ENCODE measurements around the gene TSR3.

TSR3 gene

GRCh38 chr16:1351582-1352362, at the start of gene TSR3, which contains the start of gene GNPTG:
Gene TSR3 (minus strand): TSS chr16:1351878. CDS start chr16:1351804, 74 bp downstream.
Gene GNPTG (plus strand): TSS chr16:1351931. CDS start chr16:1351966, 35 bp downstream.
- no peak for TF ChIP-seq CTCF (conservative IDR thresholded peaks at IDR 0.05; ENCODE audit: low read length)
- Histone ChIP-seq H3K4me3 (ENCODE audit: low read length, poor library complexity, severe bottlenecking) (peak within 1 kb of the TSS; percentile 78), H2AFZ (ENCODE audit: low read length) (peak within 1 kb of the TSS; percentile 75; the same call in 1 of the 2 replicates), H3K27me3 (ENCODE audit: insufficient read depth, low read length, poor library complexity, severe bottlenecking) (no peaks in the 10 kb centered on the region), H3K4me2 (ENCODE audit: low read depth, low read length, poor library complexity, severe bottlenecking) (peak within 1 kb of the TSS; percentile 81), H3K9ac (ENCODE audit: low read depth, low read length, poor library complexity, severe bottlenecking) (peak within 1 kb of the TSS; percentile 72), H3K9me2 (replicated peaks; ENCODE audit: low read depth, low read length) (no peaks in the 10 kb centered on the region), H3K9me3 (ENCODE audit: insufficient read depth, low read depth, low read length) (no peaks in the 10 kb centered on the region), H3K4me1 (ENCODE audit: insufficient read depth, low read length, poor library complexity, severe bottlenecking) (no peaks in the 10 kb centered on the region), H3K79me2 (ENCODE audit: insufficient read depth, low read length) (peaks cover 11% of the 10 kb centered on the region; the same call in 1 of the 2 replicates), H3F3A (ENCODE audit: low read depth) (no peaks in the 10 kb centered on the region), H4K20me1 (ENCODE audit: insufficient read depth, low read length, poor library complexity, severe bottlenecking) (no peaks in the 10 kb centered on the region), H3K36me3 (ENCODE audit: insufficient read depth, low read length) (no peaks in the 10 kb centered on the region)

GRCh38 chr16:1401061-1401757, 49.5 kb upstream of the TSR3 start:
- Histone ChIP-seq H3K9me3 (ENCODE audit: insufficient read depth, low read depth, low read length) (no peaks in the 10 kb centered on the region), H3K27me3 (ENCODE audit: insufficient read depth, low read length, poor library complexity, severe bottlenecking) (no peaks in the 10 kb centered on the region), H3K4me2 (ENCODE audit: low read depth, low read length, poor library complexity, severe bottlenecking) (no peak overlapping the region), H3K9me2 (replicated peaks; ENCODE audit: low read depth, low read length) (no peaks in the 10 kb centered on the region), H3K9ac (ENCODE audit: low read depth, low read length, poor library complexity, severe bottlenecking) (no peak overlapping the region), H2AFZ (ENCODE audit: low read length) (no peak overlapping the region), H3K4me3 (ENCODE audit: low read length, poor library complexity, severe bottlenecking) (no peak overlapping the region), H3K4me1 (ENCODE audit: insufficient read depth, low read length, poor library complexity, severe bottlenecking) (no peaks in the 10 kb centered on the region), H4K20me1 (ENCODE audit: insufficient read depth, low read length, poor library complexity, severe bottlenecking) (no peaks in the 10 kb centered on the region), H3F3A (ENCODE audit: low read depth) (no peaks in the 10 kb centered on the region), H3K36me3 (ENCODE audit: insufficient read depth, low read length) (no peaks in the 10 kb centered on the region; the same call in 1 of the 2 replicates), H3K79me2 (ENCODE audit: insufficient read depth, low read length) (no peaks in the 10 kb centered on the region)
- TF ChIP-seq CTCF (conservative IDR thresholded peaks at IDR 0.05; ENCODE audit: low read length) (no peak), EZH2phosphoT487 (IDR thresholded peaks at IDR 0.05; ENCODE audit: borderline replicate concordance) (no peak)

- Histone ChIP-seq H3K4me2 (ENCODE audit: low read depth, low read length, poor library complexity, severe bottlenecking) (no peak overlapping the region), H3K4me1 (ENCODE audit: insufficient read depth, low read length, poor library complexity, severe bottlenecking) (no peaks in the 10 kb centered on the region), H3F3A (ENCODE audit: low read depth) (no peaks in the 10 kb centered on the region), H3K79me2 (ENCODE audit: insufficient read depth, low read length) (no peaks in the 10 kb centered on the region), H2AFZ (ENCODE audit: low read length) (no peak overlapping the region), H4K20me1 (ENCODE audit: insufficient read depth, low read length, poor library complexity, severe bottlenecking) (no peaks in the 10 kb centered on the region), H3K4me3 (ENCODE audit: low read length, poor library complexity, severe bottlenecking) (no peak overlapping the region), H3K9me2 (replicated peaks; ENCODE audit: low read depth, low read length) (no peaks in the 10 kb centered on the region), H3K9me3 (ENCODE audit: insufficient read depth, low read depth, low read length) (no peaks in the 10 kb centered on the region), H3K27me3 (ENCODE audit: insufficient read depth, low read length, poor library complexity, severe bottlenecking) (no peaks in the 10 kb centered on the region), H3K9ac (ENCODE audit: low read depth, low read length, poor library complexity, severe bottlenecking) (no peak overlapping the region), H3K36me3 (ENCODE audit: insufficient read depth, low read length) (no peaks in the 10 kb centered on the region; the same call in 1 of the 2 replicates)
- TF ChIP-seq CTCF (conservative IDR thresholded peaks at IDR 0.05; ENCODE audit: low read length) (no peak), EZH2phosphoT487 (IDR thresholded peaks at IDR 0.05; ENCODE audit: borderline replicate concordance) (no peak)
These were observed 47.3 kb upstream of the TSR3 start for GRCh38 chr16:1398826-1399581.

Measured in Loucy (cell line).